ENCODE measurements around the gene NTSR1.

DNA sequence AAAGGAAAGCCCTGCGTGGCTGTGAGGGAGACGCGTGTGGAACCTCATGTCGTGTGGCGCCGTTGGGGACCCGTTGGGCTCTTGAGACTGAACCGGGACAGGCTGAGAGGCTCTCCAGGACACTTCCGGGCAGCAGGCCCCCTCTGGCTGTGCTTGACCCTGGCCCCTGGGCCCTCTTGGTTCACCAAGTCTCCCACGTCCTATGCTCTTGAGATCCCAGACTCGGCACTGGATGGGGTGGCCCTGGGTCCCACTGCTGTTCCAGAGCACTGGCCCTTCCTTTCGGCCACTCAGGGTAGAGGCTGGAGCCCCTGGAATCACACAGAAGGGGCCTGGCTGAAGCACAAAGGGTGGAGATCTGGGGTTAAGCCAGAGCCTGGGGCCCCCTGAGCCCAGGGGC lies 30.4 kb downstream of the NTSR1 start:
- TF ChIP-seq EP300 (IDR thresholded peaks at IDR 0.05) (no peak), POLR2AphosphoS5 (IDR thresholded peaks at IDR 0.05) (no peak)
- TF ChIP-seq, protein P1, sequence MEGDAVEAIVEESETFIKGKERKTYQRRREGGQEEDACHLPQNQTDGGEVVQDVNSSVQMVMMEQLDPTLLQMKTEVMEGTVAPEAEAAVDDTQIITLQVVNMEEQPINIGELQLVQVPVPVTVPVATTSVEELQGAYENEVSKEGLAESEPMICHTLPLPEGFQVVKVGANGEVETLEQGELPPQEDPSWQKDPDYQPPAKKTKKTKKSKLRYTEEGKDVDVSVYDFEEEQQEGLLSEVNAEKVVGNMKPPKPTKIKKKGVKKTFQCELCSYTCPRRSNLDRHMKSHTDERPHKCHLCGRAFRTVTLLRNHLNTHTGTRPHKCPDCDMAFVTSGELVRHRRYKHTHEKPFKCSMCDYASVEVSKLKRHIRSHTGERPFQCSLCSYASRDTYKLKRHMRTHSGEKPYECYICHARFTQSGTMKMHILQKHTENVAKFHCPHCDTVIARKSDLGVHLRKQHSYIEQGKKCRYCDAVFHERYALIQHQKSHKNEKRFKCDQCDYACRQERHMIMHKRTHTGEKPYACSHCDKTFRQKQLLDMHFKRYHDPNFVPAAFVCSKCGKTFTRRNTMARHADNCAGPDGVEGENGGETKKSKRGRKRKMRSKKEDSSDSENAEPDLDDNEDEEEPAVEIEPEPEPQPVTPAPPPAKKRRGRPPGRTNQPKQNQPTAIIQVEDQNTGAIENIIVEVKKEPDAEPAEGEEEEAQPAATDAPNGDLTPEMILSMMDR (IDR thresholded peaks at IDR 0.05): no peak

Data from sigmoid colon (tissue), 4 donors.